ENCODE results near the gene TM4SF4.

TM4SF4 gene

DNA sequence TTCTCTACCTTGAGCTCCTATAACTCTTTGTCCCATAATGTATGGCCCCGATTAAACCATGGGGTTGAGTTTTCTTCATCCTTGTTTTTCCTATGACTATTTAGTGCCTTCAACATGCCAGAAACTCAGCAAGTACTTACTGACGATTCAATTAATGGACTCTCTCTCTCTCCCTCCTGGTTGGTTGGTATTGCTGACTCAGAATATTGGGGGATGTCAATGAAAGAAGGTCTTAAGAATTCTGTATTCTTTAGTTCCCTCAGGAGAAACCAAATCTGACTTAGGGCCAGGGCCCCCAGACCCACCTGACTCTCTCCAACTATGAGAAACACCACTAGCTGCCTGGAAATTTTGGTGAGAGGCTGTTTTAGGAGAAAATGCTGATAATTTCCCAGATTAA, 40.8 kb downstream of the TM4SF4 start:
- no peak for DNase-seq

DNA sequence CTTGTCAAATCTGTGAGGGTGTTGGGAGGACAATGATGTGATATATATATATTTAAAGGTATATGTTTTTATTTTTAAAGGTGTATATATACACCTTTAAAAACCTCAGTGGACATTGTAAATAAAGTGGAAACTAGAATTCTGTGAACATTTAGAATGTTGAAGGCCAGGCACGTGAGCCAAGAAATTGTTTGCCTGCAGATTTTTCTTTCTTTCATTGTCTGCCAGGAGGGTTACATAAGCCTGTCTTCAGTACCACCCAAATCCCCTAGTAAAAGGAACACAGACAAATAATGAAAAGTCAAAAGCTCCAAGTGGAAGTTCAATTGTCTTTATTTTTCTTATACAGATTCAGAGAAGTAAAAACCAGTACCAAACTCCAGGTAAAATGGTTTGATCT, 42.4 kb downstream of the TM4SF4 start:
- no peak for DNase-seq

DNA sequence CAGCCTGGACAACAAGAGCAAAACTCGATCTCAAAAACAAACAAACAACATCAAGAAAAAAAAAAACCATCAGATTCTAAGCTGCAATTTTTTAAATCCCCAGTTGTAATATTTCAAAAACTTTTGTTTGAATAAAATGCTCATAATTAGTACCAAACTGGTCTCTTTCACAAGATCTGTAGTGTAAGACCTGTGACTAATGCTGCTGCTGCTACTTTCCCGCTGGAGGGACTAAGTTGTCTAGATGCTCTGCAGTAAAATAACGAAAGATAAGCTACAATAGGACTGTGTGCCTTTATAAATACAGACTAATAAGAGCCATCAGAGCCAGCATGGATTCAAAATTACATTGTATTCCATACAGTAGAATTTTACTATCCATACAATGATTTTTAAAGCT, 45.4 kb downstream of the TM4SF4 start:
- no peak for DNase-seq

DNA sequence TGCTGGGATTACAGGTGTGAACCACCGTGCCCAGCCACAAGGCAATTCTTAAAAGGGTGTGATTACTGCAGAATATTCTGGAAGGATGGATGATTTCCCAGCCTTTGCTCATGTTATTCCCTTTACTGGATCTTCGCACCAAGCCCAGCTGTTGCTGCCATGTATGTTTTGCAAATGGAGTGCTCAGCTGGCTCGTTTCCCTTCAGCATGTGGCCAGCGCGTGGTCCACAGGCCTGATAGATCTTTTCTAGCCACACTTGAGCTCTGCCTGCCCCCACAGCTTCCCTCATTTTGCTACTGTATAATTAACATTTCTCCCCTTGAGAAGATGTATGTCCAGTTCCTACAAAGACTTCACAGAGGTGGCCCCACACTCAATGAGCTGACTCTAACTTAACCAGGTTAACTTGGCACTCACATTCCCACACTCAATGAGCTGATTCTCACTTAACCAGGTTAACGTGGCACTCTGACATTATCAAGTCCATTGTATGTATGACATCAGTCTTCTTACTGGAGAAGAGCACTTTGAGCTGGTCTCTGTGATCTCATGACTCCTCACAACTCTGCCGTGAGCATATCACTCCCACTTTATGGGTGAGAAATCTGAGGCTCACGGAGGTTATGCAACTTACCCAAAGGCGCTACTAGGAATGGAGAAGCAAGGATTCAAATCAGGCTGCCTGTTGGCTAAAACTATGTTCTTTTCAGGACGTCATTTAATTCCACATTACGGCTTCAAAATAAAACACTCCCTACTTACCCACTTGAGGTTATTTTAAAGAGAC, 49.2 kb downstream of the TM4SF4 start:
- DNase-seq: no peak

DNA sequence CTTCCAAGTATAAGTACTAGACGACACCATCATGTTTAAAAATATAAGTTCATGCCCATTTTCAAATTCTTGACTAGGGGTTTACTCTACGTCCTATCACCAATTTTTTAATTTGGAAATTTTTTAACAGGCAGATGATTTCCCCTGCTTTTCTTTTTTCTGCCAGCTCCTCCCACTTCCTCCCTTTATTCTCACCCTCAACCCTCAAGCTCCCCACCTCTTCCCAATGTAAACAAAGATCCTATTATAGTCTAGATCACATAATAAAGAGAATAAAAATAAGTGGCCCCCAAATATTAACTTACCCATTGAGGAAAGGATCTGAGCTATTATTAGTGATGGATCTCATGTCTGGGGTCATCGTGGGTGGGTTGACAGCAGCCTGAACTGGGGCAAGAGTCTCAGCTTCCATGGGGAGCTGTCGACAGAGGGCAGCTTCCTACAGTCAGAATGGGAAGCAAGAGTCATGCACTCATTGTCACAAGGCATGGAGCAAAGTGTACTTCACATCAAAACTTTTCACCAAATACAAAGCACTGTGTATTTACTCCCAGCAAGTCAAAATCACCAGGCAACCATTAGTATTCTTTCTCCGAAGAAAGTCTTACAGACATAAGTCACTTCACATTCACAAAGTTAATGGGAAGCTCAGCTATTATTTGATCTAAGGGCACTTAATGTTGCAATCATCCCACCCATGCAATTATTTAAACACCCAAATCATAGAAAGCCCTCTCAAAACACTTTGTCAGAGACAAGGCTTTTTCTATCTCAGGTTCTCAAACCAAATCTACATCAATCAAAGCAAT, 53.2 kb downstream of the TM4SF4 start:
- DNase-seq: no peak

DNA sequence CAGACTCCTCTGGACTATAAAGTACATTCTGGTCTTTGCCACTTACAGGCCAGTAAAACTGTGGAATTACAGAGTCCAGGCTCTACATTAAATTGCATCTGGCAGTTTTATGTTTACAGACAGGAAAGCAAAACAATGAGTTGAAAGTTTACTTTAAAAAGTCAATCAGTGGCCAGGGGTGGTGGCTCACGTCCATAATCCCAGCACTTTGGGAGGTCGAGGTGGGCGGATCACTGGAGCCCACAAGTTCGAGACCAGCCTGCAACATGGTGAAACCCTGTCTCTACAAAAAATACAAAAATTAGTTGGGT, 53.8 kb downstream of the TM4SF4 start:
- DNase-seq: no peak

DNA sequence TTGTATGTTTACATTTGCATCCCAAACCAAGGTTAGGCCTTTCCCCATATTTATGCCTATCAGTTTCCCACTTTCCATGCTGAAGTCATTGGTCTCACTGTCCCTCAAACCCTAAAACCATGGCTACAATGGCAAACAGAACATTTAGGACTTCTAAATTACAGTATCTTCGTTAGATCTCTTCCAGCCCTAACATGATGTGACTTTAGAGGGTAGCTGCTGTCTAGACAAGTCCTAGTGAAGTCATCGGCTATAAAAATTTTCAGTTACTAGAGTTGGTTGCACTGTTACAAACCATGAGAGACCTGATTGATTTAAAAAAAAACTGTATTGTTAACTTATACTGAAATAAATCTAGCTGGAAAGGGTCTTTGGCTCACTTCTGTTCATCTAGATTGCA, 54.6 kb downstream of the TM4SF4 start:
- no peak for DNase-seq

DNA sequence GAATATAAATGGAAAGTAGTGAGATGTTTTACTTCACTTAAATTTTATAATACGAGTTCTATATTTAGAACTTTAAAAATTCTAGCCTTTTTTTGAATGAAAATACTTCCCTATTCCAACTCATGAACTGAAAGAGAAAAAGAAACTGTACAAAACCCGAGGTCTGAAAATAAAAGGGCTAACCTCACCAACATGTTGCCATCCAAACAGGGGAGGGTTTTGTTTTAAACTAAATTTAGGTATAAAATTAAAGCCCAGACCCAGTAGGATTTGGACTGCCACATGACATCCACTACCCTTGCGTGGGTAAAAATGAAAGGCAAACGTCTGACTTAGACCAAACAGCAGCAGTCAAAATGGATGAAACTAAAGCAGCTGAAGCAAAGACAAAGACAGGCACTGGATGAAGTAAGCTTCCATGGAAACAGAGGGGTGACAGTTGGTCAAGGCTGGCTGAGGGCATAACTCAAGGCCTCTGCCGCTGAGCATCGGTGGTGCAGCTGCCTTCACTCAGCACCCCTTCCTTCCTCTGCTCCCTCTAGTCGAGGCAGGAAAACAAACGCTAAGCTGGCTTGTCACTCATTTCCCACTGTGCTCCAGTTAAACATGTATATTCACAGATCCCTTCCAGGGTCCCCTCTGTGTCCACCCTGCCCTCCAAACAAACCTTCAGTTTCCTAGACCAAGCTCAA, 58.1 kb downstream of the TM4SF4 start:
- DNase-seq: no peak

DNA sequence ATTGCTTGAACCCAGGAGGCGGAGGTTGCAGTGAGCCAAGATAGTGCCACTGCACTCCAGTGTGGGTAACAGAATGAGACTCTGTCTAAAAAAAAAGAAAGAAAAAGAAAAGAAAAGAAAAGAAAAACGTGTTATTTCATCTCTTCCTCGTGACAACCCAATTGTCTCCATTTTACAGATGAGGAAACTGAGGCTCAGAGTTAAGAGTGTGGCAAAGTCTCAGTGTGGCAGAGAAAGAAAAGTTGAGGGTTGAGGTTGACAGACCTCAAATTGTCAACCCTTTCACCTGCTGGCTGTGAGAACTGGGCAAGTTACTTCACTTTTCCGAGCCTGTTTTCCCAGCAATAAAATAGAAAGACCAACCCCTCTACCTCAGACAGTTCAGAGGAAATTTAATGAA, 59.6 kb downstream of the TM4SF4 start:
- no peak for DNase-seq

DNA sequence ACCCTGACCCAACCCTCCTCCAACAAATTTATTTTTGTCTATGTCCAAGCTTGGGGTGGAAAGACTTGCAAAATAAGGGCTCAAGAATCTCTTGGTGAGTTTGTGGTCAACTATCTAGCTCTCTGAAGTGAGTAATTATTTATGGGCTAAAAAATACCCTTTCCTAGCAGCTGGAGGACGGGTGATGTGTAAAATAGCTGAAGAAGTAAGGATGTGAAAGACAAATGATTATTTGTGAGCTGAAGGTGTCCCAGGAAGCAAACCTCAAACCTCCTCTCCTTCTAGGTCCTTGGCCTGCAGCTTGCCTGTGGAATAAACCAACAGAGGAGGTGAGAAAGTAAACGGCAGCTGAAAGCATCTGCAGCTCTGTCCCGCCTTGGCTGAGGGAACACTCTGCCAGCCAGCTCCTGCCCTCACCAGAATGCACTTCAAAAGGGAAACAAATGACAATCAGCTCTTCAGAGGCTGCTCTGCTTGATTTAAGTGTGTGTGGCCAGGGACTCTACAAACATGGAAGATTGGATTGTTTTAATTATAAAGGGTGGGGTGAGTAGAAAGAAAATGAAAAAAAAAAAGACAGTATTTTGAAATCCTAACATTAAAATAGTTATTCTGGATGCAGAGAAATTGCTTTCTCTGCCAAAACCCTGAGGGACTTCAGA, 60.3 kb downstream of the TM4SF4 start:
- DNase-seq: no peak

DNA sequence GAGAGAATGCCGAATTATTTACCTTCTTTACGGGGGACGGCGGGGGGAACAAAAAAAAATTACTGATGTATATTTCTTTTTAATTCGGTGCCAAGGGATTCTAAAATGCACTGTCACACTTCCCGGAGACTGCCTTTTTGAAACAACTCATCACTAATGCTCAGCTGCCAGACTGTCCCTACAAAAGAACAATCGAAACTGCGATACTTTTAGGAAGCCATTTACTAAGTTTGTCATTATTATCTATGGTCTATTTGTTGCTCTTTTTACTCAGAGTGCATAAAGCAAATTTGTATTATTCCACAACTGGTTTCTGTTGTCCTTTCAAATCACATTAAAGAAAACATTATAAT, 60.8 kb downstream of the TM4SF4 start:
- DNase-seq: no peak

DNA sequence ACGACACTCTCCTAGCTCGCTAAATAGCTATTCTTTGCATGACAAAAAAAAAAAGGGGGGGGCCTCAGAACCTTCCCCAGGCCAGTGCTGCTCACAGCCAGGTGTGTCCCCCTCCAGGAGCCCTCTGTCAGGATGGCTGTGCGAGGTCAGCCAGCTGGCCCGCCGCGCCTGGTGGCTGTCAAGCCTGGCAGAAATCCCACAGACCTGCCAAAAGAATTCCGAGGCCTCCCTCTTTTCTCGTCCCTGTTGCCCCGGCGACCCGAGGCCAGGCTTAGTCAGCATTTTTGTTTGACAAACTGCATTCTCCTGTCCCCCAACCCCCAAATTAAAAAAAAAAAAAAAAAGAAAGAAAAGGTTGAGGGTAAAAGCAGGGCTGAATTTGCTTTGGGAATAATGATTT, 61.9 kb downstream of the TM4SF4 start:
- peak; percentile 78 for DNase-seq

DNA sequence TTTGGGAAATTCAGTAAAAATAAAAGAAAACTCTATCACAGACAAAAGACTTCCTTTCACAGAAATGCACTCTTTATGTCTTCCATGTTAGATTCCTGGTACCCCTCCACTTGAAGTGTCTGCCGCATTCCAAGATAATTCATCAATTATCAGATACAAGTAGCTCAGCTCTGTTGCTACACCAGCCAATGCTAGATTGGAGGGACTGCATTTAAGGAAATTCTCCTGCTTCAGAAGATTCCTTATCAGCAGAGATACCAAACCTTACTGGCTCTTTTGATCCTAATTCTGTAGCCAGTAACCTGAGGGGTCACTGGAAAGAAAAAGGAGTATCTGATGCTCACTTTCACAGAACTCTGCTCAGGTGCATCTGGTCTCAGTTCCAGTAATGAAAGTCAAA, 63.9 kb downstream of the TM4SF4 start:
- no peak for DNase-seq

DNA sequence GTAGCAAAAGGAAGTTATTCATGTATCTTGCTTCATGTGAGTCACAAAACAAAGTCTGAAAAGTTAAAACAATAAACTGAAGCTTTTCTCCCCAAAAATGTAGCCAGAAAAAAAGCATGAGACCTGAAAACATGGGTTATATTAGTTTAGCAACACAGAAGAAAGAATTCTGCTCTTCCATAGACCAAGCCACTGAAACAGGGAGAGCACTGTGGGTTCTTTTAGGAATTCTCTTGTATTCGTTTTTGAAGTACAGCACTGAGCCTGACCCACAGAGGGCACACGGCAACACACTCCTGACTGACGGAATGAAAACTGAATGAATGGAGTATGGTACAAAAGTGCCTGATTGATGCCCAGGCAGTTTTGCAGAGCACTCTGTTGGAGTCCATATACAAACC, 66.6 kb downstream of the TM4SF4 start:
- DNase-seq: no peak

DNA sequence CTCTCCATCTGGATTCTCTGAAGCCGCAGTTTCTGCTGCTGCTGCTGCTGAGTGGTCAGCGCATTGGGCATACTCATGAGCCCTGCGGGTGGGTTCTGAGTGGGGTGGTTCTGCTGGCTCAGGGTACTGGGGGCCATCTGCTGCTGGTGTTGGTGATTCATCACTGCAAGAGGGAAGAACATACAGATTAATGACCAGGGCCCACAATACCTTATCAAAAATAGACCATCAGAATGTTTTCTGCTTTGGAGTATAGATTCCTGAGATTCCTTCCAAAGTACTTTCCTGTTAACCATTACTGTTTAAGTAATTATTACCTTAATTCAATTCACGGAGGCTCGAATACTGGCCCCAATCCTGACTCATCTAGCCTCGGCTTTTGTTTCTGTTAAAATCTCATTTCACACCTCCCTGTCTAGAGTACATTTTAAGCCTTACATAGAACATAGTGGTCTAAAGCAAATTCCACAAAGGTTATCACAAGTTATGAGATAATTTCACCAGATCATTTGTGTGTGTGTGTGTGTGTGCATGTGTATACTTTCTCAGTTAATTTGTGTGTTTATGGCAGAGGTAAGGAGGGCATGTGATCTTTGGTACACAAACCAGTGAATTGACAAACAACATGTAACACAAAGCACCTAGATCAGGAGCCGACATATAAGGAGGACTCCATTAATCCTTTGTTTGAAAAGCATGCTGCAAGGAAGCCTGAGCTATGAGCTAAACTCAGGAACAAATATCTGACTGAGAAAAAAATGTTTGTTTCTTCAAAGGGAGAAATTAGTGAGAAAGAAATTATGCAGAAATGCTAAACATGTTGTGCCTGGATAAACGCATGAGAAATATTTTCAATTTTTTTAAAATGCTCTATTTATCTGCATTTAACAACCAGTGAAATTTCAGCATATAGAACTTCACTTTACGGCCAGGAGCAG, 68.1 kb downstream of the TM4SF4 start:
- no peak for DNase-seq

DNA sequence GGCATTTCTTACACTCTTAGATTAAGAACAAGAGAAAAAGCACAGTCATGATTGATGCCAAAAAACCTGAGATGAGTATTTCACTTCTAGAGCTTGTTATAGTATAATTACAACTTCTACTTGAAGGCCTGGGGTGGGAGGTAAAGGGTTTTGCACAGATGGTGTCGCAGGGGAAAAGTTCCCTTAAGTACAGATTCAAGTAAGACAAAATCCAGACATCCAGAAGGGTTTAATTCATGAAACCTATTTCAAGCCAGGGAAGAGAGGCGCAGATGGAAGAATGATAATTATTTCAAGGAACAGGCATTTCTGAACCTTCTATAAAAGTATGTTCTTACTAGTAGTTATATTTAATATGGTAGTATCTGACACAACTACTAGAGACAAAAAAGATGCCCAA, 70.6 kb downstream of the TM4SF4 start:
- DNase-seq: no peak

DNA sequence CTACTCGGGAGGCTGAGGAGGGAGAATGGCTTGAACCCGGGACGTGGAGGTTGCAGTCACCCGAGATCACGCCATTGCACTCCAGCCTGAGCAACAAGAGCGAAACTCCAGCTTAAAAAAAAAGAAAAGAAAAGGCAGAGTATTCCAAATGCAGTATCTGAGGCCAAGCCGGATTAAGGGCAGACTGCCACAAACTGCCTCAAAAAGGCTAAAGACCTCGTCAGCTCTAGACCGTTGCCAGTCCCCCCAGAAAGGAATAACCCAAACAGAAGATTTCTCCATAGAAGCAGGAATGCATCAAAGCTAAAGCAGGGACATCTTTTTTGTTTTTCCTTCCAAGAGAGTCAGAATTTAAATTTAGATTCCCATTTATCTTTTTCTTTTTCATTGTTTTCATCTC, 72.9 kb downstream of the TM4SF4 start:
- DNase-seq: peak; percentile 91

DNA sequence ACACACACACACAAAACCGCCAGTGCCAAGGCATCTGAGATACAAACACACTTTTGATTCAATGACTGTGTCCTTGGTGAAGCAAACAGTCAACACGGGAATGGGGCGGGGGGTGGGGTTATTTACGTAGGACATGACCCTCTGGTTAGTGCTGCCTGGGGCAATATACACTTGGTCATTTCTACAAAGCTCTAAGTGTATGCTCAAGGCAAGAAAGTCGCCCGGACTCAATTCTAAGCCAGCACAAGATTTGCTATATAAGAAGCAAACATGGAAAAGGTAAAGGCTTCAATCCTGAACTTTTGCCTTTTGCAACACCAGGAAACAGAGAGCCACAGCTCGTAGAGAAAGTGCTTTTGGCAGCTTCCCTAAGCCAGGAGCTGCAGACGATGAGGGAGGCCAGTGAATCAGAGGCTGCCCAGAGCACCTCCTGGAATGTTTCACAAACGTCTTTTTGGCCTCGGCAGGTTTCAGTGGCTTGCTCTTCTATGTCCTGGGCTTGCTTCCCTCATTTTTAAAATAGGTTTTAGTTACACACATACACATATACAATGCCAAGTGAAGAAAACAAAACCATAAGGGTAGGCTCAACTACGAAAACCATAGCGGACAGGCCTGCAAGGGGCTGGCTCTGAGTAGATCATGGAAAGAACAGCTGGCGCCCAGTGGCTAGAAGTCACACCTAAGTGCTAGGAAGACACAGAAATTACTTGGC, 73.6 kb downstream of the TM4SF4 start:
- DNase-seq: peak; percentile 89

DNA sequence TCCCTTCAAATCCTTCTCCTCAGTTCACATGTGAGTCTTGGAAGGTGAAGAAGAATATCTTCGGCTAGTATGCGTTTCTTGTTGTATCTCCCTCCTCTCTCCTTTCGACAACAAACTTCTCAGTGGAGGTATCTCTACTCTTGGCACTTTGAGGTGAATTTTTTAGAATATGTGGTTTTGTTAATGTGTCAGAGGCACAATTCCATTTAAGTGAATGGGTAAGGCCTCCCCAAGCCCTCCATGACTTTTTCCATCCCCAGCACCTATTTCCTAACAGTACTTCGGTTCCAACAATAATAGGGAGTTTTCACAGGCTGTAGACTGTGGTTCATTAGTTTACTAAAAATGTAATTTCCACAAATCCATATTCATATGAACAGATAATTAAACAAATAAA, 74.2 kb downstream of the TM4SF4 start:
- DNase-seq: no peak

DNA sequence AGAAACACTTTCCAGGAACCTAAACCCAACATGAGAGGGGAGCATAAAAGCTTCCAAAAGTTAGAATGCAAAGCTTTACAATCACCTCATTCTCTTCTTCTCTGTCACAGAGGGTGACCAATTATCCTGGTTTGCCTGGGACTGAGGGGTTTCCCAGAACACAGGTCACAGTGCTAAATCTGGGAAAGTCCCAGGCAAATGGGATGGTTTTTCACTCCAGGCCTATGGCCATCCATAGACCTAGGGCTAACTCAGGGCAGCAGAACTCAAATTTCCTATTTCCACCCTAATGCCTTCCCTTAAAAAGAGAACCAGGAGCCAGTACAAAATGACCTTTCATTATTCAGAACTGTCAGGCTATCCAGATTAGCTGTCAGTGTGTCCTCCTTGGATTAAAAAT, 77.0 kb downstream of the TM4SF4 start:
- no peak for DNase-seq

DNA sequence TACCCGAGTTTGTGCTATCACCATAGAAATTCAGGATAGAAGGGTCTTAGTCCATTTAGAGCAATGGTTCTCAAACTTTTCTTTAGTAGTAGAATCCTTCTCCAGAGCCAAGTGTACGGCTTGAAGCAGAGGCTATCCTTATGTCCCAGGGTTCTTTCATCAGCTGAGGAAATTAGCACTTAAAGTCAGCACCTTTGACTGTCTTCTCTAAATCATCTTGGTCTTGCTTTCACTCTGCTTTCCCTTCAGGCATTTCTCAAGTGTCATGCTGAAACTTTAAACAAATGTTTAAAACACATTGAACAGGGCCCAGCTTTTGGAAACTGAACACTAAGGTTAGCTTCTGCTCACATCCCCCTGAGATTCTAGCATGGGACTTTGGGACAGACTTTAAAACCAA, 78.2 kb downstream of the TM4SF4 start:
- DNase-seq: no peak
